ENCODE data around the gene ALG14.
"Not testable (repeated sequence)": the region's sequence is repeated elsewhere in the genome, so short reads cannot be mapped to it uniquely, and the experiment has no call there.

Gene ALG14

GRCh38 chr1:95072532-95073419 lies at the start of gene ALG14:
Gene ALG14, minus strand, starts transcription at chr1:95072951. Its CDS starts 53 bp downstream, at chr1:95072898.
- DNase-seq, result peak; percentile 88

GRCh38 chr1:95122151-95122697 lies 49.5 kb upstream of the ALG14 start:
- DNase-seq, result no peak

GRCh38 chr1:95119273-95119672 lies 46.5 kb upstream of the ALG14 start:
- no peak for DNase-seq

GRCh38 chr1:95118710-95119109 lies 46.0 kb upstream of the ALG14 start:
- no peak for DNase-seq

GRCh38 chr1:95118067-95118499 lies 45.3 kb upstream of the ALG14 start:
- no peak for DNase-seq

- DNase-seq, result peak; percentile 15
These were observed 44.7 kb upstream of the ALG14 start, which contains the start of gene TLCD4 for GRCh38 chr1:95117207-95118066. Gene TLCD4, plus strand, starts transcription at chr1:95117355. Its CDS starts 26,547 bp downstream, at chr1:95143902.

- DNase-seq, result peak; percentile 27
These were observed 43.9 kb upstream of the ALG14 start for GRCh38 chr1:95116580-95117206.

- no peak for DNase-seq
These were observed 43.0 kb upstream of the ALG14 start for GRCh38 chr1:95115708-95116137.

GRCh38 chr1:95113684-95114083 lies 40.9 kb upstream of the ALG14 start:
- DNase-seq, result no peak

GRCh38 chr1:95111014-95111413 lies 38.3 kb upstream of the ALG14 start:
- no peak for DNase-seq

- DNase-seq, result no peak
These were observed 36.0 kb upstream of the ALG14 start for GRCh38 chr1:95108792-95109191.

- no peak for DNase-seq
These were observed 25.4 kb upstream of the ALG14 start for GRCh38 chr1:95098196-95098595.

GRCh38 chr1:95097426-95097825 lies 24.7 kb upstream of the ALG14 start:
- no peak for DNase-seq

- no peak for DNase-seq
These were observed 23.6 kb upstream of the ALG14 start for GRCh38 chr1:95096218-95096841.

- no peak for DNase-seq
These were observed 23.1 kb upstream of the ALG14 start for GRCh38 chr1:95095833-95096217.

- no peak for DNase-seq
These were observed 22.2 kb upstream of the ALG14 start for GRCh38 chr1:95094923-95095322.

GRCh38 chr1:95093296-95093695 lies 20.5 kb upstream of the ALG14 start:
- DNase-seq, result no peak

GRCh38 chr1:95092891-95093290 lies 20.1 kb upstream of the ALG14 start:
- not testable (repeated sequence) for DNase-seq

GRCh38 chr1:95091290-95091689 lies 18.5 kb upstream of the ALG14 start:
- DNase-seq, result not testable (repeated sequence)

- no peak for DNase-seq
These were observed 17.0 kb upstream of the ALG14 start for GRCh38 chr1:95089650-95090287.

GRCh38 chr1:95088303-95088702 lies 15.6 kb upstream of the ALG14 start:
- no peak for DNase-seq

All from activated effector memory CD4-positive, alpha-beta T cell treated with Interleukin-2 at 50 U/mL for 16 hours (primary cell).